ENCODE data around the gene CNIH2.
A peak's percentile ranks its signal among the peaks of the same experiment; 100 is the strongest.

The CNIH2 gene

DNA sequence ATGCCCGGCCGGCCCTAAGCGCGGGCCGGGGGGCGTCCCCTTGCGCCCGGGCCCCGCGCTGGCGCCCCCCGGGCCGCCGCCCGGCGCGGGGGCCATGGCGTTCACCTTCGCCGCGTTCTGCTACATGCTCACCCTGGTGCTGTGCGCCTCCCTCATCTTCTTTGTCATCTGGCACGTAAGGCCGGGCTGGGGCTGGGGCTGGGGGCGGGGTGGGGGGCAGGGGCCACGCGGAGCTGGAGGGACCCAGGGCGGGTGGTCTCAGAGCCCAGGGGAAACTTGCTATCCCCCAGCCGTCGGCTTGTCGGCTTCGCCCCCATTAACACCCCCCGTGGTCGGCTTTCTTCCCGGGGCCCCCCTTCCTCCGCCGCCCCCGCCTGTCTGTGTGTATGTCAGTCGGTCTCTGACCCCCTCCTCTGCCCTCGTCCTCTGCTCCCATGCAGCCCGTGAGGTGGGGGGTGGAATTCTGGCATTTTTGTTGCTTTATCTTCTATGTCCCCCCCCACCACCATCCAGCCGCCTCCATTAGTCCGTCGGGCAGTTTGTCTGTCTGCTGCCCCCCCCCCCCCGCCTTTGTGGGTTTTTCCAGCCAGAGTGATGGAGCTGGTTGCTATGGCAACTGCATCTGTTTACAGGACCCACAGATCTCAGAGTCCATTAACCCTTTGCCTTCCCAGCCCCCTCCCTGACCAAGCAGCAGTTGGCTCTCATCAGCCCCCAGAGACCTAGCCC, 552 bp downstream of the CNIH2 start:
- DNase-seq = no peak

DNA sequence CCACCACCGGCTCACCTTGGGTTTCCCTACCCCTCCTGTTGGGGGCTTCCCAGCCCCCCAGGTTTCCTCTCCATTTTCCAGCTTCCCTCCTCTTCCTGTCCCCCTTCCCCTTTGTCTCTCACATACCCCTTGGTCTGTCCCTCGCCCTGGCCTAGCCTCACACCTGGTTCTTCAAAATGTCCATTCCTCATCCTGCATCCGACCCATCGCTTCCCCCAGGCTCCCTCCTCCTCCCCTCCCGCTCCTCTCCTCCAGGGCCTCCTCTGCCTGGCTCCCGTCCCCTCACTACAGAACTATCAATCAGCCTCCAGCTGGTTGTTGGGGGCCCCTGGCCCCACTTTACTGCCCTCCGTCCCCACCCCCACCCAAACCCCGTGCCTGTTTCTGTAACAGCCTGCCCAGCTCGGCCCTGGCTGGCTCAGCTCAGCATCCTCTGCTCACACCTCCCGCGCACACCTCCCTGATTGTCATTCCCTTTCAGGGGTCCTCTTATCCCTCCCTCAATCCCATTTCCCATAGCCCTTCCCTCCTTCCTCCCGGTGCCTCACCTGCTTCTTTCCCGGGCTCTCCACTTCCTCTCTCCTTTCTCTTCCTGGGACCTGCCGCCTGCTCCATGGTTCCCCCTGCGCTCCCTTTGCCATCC, 1.2 kb downstream of the CNIH2 start:
- DNase-seq = no peak

DNA sequence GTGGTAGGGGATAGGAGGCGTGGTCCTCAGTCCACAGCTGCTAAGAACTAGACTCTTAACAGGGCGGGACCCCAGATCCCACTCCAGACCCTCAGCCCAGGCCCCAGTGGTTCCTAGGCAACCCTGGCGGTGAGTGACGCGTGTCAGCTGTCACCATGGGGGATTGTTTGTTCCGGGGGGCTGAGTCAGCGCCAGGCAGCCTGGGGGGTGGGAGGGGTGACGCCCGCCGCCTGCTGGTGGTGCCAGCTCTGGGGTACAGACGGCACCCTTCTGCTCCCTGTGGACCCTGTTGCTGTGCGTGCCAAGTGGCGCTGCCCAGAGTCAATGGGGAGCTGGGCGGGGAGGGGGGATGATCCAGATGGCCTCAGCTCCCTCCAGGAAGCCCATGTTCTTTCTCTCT, 2.5 kb downstream of the CNIH2 start:
- DNase-seq = no peak

DNA sequence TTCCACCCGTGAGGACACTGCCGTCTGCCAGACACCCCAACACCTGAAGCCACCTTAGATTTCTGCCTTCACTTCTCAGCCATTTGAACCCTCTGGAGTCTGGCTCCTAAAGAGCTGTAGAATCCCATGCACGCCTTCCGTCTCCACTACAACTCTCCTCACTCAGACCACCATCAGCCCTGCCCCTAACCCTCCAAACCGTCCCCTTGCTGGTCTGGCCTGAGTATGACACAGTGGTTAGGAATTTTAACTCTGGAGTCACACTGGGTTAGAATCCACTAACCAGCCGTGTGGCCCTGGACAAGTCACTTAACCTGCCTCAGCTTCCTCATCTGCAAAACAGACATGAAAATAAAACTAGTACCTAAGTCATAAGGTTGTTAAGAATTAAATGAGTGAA, 3.0 kb downstream of the CNIH2 start:
- DNase-seq = no peak

GRCh38 chr11:66281776-66282467, 3.9 kb downstream of the CNIH2 start:
- peak; percentile 52 for DNase-seq

- peak; percentile 99 for DNase-seq
These were observed 4.8 kb downstream of the CNIH2 start for GRCh38 chr11:66282468-66283455.

GRCh38 chr11:66283461-66284105, 5.6 kb downstream of the CNIH2 start:
- no peak for DNase-seq

GRCh38 chr11:66284526-66285078, 6.6 kb downstream of the CNIH2 start:
- no peak for DNase-seq

DNA sequence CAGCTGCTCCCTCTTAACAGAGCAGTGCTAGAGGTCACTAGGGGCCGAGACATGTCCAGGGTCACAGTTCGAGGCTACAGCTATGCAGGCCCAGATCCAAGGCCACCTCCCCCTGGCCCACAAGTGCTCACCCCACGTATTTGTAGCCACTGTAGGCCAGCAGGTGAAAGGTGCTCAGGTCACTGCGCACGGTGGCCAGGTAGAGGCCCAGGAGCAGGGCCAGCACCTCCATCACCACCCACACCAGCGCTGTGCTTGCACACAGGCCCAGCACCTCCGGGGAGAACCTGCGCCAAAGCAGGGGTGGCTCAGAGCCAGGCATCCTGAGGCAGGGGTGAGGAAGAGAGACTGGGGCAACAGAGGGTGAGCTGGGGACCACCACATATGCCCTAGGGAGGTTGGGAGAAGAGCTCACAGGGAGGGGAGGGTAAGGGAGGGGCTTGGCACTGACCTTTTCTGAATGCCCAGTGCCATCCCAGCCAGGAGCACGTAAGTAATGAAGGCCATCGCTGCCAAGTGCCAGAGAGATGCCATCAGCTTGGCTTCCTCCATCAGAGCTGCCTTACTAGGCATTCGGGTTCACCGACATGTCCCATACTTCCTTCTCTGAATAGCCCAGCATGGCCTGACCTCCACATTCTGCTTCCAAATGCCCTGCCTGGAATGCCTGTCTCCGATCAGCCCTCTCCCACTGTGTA, 7.4 kb downstream of the CNIH2 start:
- no peak for DNase-seq

GRCh38 chr11:66286699-66287098, 8.7 kb downstream of the CNIH2 start:
- no peak for DNase-seq

DNA sequence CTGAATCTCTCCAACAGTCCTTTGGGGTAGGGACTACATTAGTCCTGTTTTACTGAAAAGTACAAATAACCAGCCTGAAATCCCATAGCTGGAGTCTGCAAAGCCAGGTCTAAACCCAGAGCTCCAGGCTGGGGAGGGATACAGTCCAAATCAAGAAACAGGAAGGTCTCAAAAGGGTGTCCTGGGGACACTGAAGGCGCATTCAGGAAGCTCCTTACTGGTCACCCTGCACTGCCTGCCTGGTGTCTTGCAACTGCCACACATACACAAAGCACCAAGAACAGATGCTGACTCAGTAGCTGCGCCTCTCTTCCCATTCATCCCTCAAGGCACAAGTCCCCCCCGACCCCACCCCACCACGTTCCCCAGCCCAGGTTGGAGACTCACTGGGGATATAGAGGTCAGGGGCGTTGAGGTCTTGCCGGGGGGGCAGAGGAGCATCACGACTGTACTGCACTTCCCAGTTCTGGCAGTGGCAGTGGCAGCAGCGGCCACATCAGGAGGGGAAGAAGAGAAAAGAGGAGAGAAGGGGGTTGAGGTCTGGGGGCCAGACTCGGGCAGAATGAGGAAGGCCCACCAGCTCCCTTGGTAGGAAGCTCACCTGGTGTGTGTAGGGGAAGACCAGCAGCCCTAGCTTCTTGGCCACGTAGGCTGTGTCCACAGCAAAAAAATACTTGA, 9.4 kb downstream of the CNIH2 start:
- DNase-seq = no peak

GRCh38 chr11:66287889-66288670, 10.1 kb downstream of the CNIH2 start:
- no peak for DNase-seq

DNA sequence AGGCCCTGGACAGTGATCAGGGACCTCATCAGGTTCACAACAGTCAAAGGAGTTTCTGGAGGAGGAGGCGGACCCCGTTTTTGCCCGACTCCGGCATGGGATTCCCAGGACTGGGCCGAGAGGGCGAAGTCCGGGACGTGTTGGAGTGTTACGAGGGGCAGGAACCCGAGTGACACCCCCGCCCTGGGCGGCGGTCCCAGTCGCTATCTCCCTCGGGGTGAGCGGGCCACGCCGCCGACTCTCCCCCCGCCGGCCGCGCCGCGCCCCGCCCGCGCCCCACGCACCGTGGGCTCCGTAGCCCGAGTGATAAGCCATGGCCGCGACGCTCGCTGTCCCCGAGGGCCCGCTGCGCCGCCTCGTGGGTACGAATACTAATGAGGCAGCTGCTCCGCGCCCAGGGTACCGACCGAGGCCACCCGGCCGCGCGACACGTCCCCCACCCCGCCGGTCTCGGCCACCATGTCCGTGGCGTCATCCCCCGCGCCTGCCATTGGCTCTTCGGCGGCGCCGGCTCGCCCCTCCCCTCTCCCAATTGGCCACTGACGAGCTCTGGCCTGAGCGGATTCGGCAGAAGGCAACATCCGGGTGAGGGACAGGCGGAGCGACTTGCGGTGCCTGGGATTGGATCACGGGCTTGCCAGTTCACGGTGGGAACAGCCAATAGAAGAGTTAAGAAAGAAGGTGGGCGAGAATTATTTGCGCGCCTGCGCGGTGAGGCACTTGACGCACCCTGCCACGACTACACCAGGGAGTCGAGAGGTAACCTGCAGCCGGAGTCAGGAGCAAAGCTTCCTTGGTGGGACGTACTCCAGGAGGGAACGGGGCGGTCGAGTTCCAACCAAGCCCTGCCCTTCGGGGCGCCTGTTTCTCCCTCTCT, 10.9 kb downstream of the CNIH2 start, which contains the start of gene YIF1A:
YIF1A (minus strand) TSS at position 473 of the 877 bp plus-strand sequence; CDS start at position 315, 158 bp downstream.
- peak; percentile 97 for DNase-seq

GRCh38 chr11:66289548-66290329, 11.8 kb downstream of the CNIH2 start:
- peak; percentile 81 for DNase-seq

- no peak for DNase-seq
These were observed 12.3 kb downstream of the CNIH2 start for GRCh38 chr11:66290330-66290621.

DNA sequence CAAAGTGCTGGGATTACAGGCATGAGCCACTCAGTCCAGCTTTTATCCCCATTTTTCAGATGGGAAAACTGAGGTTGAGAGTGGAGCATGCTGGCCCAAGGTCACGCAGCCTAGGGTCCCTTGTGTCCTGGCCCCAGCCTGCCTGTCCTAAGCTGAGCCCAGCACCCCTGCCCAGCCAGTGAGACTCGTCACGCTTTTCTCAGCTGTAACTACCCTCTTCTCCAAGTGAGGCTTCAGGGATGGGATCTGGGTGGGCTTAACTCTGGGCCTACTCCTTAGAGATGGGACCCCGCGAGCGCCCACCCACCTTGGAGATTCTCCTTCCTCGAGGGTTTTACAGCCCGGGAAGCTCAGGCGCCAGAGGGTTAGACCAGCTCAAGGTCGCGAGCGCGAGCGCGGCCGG, 13.3 kb downstream of the CNIH2 start:
- no peak for DNase-seq

DNA sequence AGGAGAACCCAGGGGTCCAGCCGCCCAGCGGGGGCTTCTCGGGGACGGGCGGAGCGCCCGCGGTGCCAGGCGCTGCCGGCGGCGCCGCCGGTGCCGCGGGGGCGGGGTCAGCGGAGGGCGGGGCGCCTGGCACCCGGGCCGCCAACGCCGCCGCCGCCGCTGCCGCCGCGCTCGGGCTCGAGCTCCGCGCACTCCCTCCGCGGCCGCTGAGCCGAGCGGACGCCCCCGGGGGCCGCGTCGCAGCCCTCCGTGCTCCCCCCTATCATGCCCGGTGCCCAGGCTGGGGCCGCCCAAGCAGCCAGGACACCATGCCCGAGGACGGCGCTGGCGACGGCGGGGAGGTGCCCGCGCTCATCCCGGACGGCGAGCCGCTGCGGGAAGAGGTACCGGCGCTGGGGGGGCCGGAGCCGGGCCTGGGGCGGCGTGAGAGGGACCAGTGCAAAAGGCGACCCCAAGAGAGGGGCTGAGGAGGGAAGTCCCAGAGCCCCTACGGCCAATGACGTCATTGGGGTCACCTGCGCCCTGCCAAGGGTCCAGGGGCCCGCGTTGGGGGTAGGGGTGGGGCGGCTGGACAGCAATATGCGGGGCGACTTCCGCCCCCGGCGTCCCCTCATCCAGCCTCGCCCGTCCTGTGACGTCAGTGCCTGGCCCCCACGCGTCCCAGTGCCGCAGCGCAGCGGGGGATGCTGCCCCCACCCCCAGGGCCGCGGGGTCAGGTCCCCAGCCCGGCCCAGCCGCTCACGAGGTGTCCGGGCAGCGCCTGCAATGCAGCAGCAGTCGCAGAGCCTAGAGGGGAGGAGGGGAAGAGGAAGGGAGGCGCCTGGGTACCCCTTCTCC, 13.9 kb downstream of the CNIH2 start, which contains the start of gene TMEM151A:
TMEM151A (plus strand) TSS at position 189 of the 837 bp plus-strand sequence; CDS start at position 309, 120 bp downstream.
- DNase-seq = no peak

All from activated CD4-positive, CD25-positive, alpha-beta regulatory T cell treated with anti-CD3 and anti-CD28 coated beads, Interleukin-2, amount 50 U/mL, for 72 hours (primary cell).